Transverse colon (tissue), 4 donors: Measurements from ENCODE around the gene CCL22.
"Not testable (repeated sequence)": the region's sequence is repeated elsewhere in the genome, so short reads cannot be mapped to it uniquely, and the experiment has no call there.

Experiments
- CTCF ChIP-seq, 5 experiments: fragments of 200-600 bp in 3 of 5; fragments of 450-650 bp in 2 of 5; sonication (generic) in 3 of 5; IDR thresholded peaks; 1 replicate in 2 of 5; 2 replicates in 3 of 5; pipeline ENCODE4 v1.5.1; 2016 to 2017; ENCODE audit warnings: antibody characterized with exemption in 5 of 5, inconsistent platforms in 3 of 5, mild to moderate bottlenecking in 2 of 5, moderate library complexity in 1 of 5
- EP300 ChIP-seq: sonication (generic); formaldehyde crosslinking; IDR thresholded peaks from one replicate; pipeline ENCODE4 v1.6.1; 2017; ENCODE audit warnings: antibody characterized with exemption, low read depth
- POLR2A ChIP-seq: fragments of 450-650 bp; IDR thresholded peaks from one replicate; pipeline ENCODE4 v1.6.1; 2016; ENCODE audit warnings: antibody characterized with exemption, mild to moderate bottlenecking, moderate library complexity
- POLR2AphosphoS5 ChIP-seq, 3 donors: sonication (generic); formaldehyde crosslinking; IDR thresholded peaks; one replicate each; pipeline ENCODE4 v1.6.1; 2016; ENCODE audit warnings: antibody characterized with exemption in 3 of 3

DNA sequence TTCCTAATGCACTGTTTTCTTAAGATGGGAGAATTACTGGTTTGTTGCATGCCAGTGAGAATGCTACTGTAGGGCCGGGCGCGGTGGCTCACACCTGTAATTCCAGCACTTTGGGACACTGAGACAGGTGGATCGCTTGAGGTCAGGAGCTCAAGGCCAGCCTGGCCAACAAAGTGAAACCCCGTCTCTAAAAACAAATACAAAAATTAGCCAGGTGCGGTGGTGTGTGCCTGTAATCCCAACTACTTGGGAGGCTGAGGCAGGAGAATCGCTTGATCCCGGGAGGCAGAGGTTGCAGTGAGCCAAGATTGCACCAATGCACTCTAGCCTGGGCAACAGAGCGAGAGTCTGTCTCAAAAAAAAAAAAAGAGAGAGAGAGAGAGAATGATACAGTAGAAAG lies 16.0 kb upstream of the CCL22 start:
- not testable (repeated sequence) for TF ChIP-seq POLR2A; POLR2AphosphoS5 (IDR thresholded peaks at IDR 0.05); CTCF (IDR thresholded peaks at IDR 0.05); EP300
